ENCODE measurements around the gene AOPEP. TPM values are rescaled to one million over a fixed set of nuclear protein-coding genes. Genes with fewer than 3 reads are reported as not detected.

AOPEP gene
- total RNA-seq, 1 experiment from 2014 or later: 15.0 TPM

GRCh38 chr9:95131023-95131943 is 404.8 kb downstream of the AOPEP start:
- peaks cover 34 to 42% of the 10 kb centered on the region in 2 experiments for H3K4me1 Mint-ChIP-seq
- Histone ChIP-seq H2BK20ac (ENCODE audit: low read depth, low read length, poor library complexity, severe bottlenecking) (no peak overlapping the region), H3K23ac (ENCODE audit: insufficient read length, low read depth, low read length) (no peak overlapping the region), H2AFZ (ENCODE audit: low read length) (no peak overlapping the region), H3K27ac (ENCODE audit: insufficient read length, low read depth, low read length) (no peak overlapping the region), H3K9ac (ENCODE audit: extremely low read depth, insufficient read length, low read length) (no peak overlapping the region), H2BK5ac (ENCODE audit: insufficient read length, low read length) (no peak overlapping the region), H4K91ac (ENCODE audit: insufficient read length, low read depth, low read length) (no peak overlapping the region), H3T11ph (ENCODE audit: low read length) (no peak overlapping the region), H2AK5ac (ENCODE audit: insufficient read length, low read length) (no peak overlapping the region), H3K9me3 (ENCODE audit: control insufficient read depth, low read depth, low read length) (no peaks in the 10 kb centered on the region), H3K14ac (ENCODE audit: insufficient read depth, low read length) (no peak overlapping the region), H3K4ac (ENCODE audit: low read depth, low read length) (no peak overlapping the region), H2BK120ac (ENCODE audit: low read depth, low read length, poor library complexity, severe bottlenecking) (no peak overlapping the region), H3K79me1 (ENCODE audit: insufficient read depth, low read depth, low read length, poor library complexity, severe bottlenecking) (no peaks in the 10 kb centered on the region), H4K5ac (ENCODE audit: insufficient read length, low read depth, low read length) (no peak overlapping the region), H3K23me2 (ENCODE audit: insufficient read length, low read depth, low read length, poor library complexity, severe bottlenecking) (peaks cover 4% of the 10 kb centered on the region), H3K4me1 (ENCODE audit: insufficient read depth, low read length) (peaks cover 10% of the 10 kb centered on the region; the same call in 1 of the 2 replicates), H3K79me2 (ENCODE audit: insufficient read depth, low read length) (no peaks in the 10 kb centered on the region), H4K20me1 (ENCODE audit: control insufficient read depth, insufficient read depth, insufficient read length) (no peaks in the 10 kb centered on the region), H3K27me3 (ENCODE audit: insufficient read depth, low read length) (no peaks in the 10 kb centered on the region), H2BK15ac (ENCODE audit: low read depth, low read length) (no peak overlapping the region), H4K8ac (replicated peaks; ENCODE audit: insufficient read length, low read depth, low read length) (no peak overlapping the region), H3K56ac (ENCODE audit: insufficient read length, low read depth, low read length) (no peak overlapping the region), H3K4me2 (ENCODE audit: insufficient read depth, insufficient read length, low read length) (peak overlapping the region; percentile 33), H3K18ac (ENCODE audit: insufficient read length, low read depth, low read length) (no peak overlapping the region), H2BK12ac (ENCODE audit: insufficient read length, low read depth, low read length) (no peak overlapping the region)
- peak overlapping the region; percentile 41 to 84 (median 73); a peak in 6 of 7 replicates for H3K27ac Mint-ChIP-seq
- DNase-seq: peak; percentile 78
- H3K9me3 Mint-ChIP-seq: no peaks in the 10 kb centered on the region
- H3K27me3 Mint-ChIP-seq (ENCODE audit: low read depth): peaks cover 6% of the 10 kb centered on the region; the same call in 1 of the 2 replicates
- H3K36me3 Mint-ChIP-seq (ENCODE audit: insufficient read depth in 1 of 3, low read depth in 3 of 3): no peaks in the 10 kb centered on the region
- peak; percentile 88 for TF ChIP-seq CTCF (conservative IDR thresholded peaks at IDR 0.05)
- no CpG with 5 or more reads among the region's 7 CpGs for WGBS (ENCODE audit: extremely low coverage, insufficient read length, low lambda C conversion rate)
- peak overlapping the region; percentile 39 to 60 for H3K4me3 Mint-ChIP-seq
